Gastrocnemius medialis (tissue), 4 donors: ENCODE data around the gene PLCE1.

Source experiments
- POLR2A ChIP-seq, 2 donors: fragments of 450-650 bp; IDR thresholded peaks; one replicate each; pipeline ENCODE4 v1.6.1; 2017; ENCODE audit warnings: antibody characterized with exemption in 2 of 2, mild to moderate bottlenecking in 2 of 2, moderate library complexity in 2 of 2
- TF ChIP-seq, protein P1 (sequence below), 5 experiments: fragments of 450-650 bp in 3 of 5; fragments of 200-600 bp in 2 of 5; sonication (generic) in 2 of 5; IDR thresholded peaks in 4 of 5; conservative IDR thresholded peaks in 1 of 5; 1 replicate in 4 of 5; 2 replicates in 1 of 5; pipeline ENCODE4 v1.5.1; 2016 to 2019; ENCODE audit warnings: antibody characterized with exemption in 5 of 5, mild to moderate bottlenecking in 3 of 5, moderate library complexity in 3 of 5

DNA sequence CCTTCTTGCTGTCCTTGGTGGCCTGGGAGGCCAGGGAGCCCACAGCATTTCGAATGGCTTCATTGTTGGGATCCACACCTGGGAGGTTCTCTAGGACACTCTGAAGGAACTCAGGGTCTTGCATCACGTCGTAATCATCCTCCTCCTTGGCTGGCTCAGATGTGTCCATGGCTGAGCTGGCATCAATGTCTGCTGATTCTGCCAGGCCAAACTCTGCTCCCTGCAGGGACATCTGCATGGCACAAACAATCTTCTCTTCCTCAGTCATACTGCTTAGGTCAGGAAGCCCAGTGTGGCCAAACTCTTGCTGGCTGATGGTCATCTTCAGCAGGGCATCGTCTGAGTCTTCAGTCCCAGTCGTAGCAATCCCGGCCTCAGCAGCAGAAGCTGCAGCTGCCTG is 34.9 kb upstream of the PLCE1 start:
- TF ChIP-seq POLR2A (IDR thresholded peaks at IDR 0.05), result no peak
- TF ChIP-seq, protein P1, sequence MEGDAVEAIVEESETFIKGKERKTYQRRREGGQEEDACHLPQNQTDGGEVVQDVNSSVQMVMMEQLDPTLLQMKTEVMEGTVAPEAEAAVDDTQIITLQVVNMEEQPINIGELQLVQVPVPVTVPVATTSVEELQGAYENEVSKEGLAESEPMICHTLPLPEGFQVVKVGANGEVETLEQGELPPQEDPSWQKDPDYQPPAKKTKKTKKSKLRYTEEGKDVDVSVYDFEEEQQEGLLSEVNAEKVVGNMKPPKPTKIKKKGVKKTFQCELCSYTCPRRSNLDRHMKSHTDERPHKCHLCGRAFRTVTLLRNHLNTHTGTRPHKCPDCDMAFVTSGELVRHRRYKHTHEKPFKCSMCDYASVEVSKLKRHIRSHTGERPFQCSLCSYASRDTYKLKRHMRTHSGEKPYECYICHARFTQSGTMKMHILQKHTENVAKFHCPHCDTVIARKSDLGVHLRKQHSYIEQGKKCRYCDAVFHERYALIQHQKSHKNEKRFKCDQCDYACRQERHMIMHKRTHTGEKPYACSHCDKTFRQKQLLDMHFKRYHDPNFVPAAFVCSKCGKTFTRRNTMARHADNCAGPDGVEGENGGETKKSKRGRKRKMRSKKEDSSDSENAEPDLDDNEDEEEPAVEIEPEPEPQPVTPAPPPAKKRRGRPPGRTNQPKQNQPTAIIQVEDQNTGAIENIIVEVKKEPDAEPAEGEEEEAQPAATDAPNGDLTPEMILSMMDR (IDR thresholded peaks at IDR 0.05 in 4 of 5, conservative IDR thresholded peaks at IDR 0.05 in 1 of 5), result no peak
